Inferior parietal cortex (tissue), 1 donor: ENCODE measurements around the gene LRRC4C.
"Not testable (repeated sequence)": the region's sequence is repeated elsewhere in the genome, so short reads cannot be mapped to it uniquely, and the experiment has no call there.

Experiments
- DNase-seq: peaks from one replicate; pipeline ENCODE4 v3.0.0-alpha.2; 2016; ENCODE audit errors: extremely low spot score

Gene LRRC4C

GRCh38 chr11:41031551-41032060 lies 427.8 kb downstream of the LRRC4C start:
- no peak for DNase-seq

GRCh38 chr11:41020259-41020658 lies 439.2 kb downstream of the LRRC4C start:
- DNase-seq: no peak

- not testable (repeated sequence) for DNase-seq
Measured at GRCh38 chr11:41019666-41020065, 439.8 kb downstream of the LRRC4C start.

GRCh38 chr11:41018224-41018623 lies 441.2 kb downstream of the LRRC4C start:
- DNase-seq: no peak

GRCh38 chr11:41010361-41011050 lies 448.9 kb downstream of the LRRC4C start:
- DNase-seq: no peak

GRCh38 chr11:41005986-41006385 lies 453.5 kb downstream of the LRRC4C start:
- DNase-seq: no peak

- DNase-seq: no peak
Measured at GRCh38 chr11:41003339-41004282, 455.8 kb downstream of the LRRC4C start.

- DNase-seq: no peak
Measured at GRCh38 chr11:40998920-40999319, 460.5 kb downstream of the LRRC4C start.

- no peak for DNase-seq
Measured at GRCh38 chr11:40987776-40988435, 471.5 kb downstream of the LRRC4C start.

- DNase-seq: no peak
Measured at GRCh38 chr11:40986320-40986719, 473.1 kb downstream of the LRRC4C start.

- no peak for DNase-seq
Measured at GRCh38 chr11:40975076-40975475, 484.4 kb downstream of the LRRC4C start.

- no peak for DNase-seq
Measured at GRCh38 chr11:40974186-40974795, 485.2 kb downstream of the LRRC4C start.

GRCh38 chr11:40958707-40959106 lies 500.7 kb downstream of the LRRC4C start:
- DNase-seq: no peak

- DNase-seq: no peak
Measured at GRCh38 chr11:40952479-40952878, 507.0 kb downstream of the LRRC4C start.

- DNase-seq: no peak
Measured at GRCh38 chr11:40938002-40938401, 521.5 kb downstream of the LRRC4C start.

GRCh38 chr11:40924915-40925314 lies 534.5 kb downstream of the LRRC4C start:
- no peak for DNase-seq

GRCh38 chr11:40921246-40921645 lies 538.2 kb downstream of the LRRC4C start:
- no peak for DNase-seq

GRCh38 chr11:40910774-40911173 lies 548.7 kb downstream of the LRRC4C start:
- DNase-seq: not testable (repeated sequence)

GRCh38 chr11:40894501-40894900 lies 565.0 kb downstream of the LRRC4C start:
- no peak for DNase-seq

GRCh38 chr11:40885250-40885954 lies 574.0 kb downstream of the LRRC4C start:
- no peak for DNase-seq

- peak; percentile 9 for DNase-seq
Measured at GRCh38 chr11:40882301-40882700, 577.2 kb downstream of the LRRC4C start.
